ENCODE measurements around the gene BNC2.
"Not testable (repeated sequence)": the region's sequence is repeated elsewhere in the genome, so short reads cannot be mapped to it uniquely, and the experiment has no call there.

Gene BNC2

DNA sequence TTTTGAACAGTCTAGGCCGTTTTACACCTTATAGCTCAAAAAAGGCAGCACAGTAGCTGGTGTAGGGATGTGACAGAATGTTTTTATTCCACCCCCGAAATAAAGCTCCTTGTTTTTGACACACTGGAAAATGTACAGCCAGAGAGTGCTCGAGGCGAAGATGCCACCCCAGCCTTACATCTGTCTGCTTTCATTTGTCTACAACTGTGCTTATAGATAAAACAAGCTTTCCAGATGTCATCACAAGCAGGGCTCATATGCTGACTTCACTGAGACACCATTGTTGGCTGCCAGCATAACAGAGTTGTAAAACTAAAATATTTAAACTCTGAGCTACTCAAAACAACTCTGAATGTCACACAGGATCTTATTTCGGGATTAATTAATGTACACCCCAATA, 386.3 kb downstream of the BNC2 start:
- DNase-seq: no peak

DNA sequence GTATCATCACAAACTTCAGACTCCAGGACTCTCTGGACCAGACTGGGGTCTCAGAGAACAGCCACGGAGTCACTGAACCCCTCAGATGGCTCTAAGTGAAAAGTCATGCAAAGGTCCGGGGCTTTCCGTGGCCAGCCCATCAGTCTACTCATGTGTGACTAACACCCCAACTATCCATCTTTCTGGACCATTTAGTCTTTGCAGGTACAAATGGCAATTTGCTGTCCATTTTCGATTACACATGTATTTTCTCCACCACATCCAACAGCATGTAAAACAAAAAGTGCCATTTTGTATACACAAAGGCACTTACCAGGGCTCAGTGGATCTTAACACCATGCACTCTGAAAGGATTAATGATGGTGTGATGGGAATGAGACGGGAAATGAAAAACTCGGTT, 387.7 kb downstream of the BNC2 start:
- no peak for DNase-seq

DNA sequence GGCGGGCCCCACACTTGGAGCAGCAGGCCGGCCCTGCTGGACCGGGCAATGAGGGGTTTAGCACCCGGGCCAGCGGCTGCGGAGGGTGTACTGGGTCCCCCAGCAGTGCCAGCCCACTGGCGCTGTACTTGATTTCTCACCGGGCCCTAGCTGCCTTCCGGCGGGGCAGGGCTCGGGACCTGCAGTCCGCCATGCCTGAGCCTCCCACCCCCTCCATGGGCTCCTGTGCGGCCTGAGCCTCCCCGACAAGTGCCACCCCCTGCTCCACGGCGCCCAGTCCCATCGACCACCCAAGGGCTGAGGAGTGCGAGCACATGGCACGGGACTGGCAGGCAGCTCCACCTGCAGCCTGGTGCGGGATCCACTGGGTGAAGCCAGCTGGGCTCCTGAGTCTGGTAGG, 389.9 kb downstream of the BNC2 start:
- not testable (repeated sequence) for DNase-seq

DNA sequence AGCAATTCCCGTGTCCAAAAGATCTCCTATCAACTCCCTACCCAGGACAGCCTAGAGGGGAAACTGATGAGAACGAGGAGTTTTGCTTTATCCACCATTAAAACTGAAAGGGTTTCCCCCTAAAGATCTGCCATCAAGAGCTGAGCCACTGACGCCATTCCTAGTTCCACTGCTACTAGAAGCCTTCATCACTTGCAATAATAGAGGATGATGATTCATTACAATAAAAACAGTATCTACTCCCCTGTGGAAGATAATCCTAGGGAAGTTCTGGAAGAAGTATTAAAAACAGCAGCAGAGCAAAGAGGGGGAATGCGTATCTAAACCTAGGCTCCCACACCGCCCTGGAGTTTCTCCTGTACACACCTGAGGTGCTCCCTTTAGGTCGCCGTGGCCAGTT, 394.5 kb downstream of the BNC2 start:
- DNase-seq: no peak

DNA sequence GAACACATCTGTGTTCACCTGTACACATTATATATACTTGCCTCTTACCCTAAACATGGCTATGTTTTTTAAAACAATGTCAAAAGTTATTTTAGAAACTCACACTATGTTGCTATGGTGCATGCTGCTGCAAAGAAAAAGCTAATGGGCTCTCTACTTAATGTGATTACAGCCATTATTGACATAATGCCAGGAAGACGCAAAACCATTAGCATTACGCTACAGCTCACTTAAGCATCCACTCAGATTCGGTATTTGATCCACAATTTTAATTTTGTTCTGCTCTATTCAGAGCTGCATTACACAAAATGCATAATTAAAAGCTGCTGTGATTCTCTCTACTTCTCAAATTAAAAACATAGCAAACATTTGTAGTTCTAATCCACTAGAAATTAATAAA, 395.2 kb downstream of the BNC2 start:
- no peak for DNase-seq

- DNase-seq: no peak
These were observed 401.3 kb downstream of the BNC2 start for GRCh38 chr9:16469184-16469583.

GRCh38 chr9:16461851-16462250, 408.6 kb downstream of the BNC2 start:
- no peak for DNase-seq

DNA sequence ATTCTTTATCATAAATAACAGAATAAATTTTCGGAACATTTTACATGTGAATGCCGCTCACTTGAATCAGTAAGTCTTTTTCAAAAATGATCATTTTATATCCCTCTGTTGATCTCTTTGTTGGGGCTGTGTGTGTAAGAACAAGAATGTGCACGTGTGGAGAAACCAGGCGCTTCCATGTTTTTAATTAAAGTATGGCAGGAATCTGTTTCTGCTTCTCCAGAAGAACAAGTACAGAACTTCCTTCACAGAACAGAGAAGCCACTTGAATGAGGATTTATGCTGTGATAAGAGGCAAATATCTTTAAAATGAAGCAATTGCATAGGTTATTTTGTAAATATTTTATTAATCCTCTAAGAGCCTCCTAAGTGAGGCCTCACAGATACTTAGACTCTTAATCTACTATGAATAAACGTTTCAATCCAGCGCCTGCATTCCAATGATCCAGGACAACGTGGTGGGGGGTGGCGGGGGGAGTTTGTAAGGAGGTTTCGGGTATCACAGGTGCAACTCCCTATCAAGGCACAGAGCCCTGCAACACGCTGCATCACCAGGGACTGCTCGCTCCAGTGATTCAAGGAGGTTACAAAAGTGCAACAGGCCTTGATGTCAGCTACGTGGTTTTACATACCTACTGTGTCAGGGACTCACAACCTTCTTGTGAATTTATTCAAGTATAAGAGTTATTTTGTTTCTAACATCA, 409.2 kb downstream of the BNC2 start:
- no peak for DNase-seq

DNA sequence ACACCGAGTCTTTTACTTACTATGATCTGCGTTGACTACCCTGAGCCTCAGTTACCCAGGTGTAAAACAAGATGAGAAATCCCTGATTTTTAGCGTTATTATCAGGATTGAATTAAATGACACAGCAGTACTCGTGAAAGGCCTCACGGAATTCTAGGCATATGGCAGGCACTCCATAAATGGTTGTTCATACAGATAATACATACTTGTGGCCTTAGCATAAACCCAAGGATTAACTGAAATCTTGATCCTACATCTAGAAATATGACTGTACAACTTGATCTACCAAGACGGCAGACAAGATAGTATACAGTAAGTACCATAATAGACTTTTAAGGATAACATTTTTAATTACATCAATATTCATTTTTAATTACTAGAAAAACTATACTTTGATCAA, 409.8 kb downstream of the BNC2 start:
- no peak for DNase-seq

DNA sequence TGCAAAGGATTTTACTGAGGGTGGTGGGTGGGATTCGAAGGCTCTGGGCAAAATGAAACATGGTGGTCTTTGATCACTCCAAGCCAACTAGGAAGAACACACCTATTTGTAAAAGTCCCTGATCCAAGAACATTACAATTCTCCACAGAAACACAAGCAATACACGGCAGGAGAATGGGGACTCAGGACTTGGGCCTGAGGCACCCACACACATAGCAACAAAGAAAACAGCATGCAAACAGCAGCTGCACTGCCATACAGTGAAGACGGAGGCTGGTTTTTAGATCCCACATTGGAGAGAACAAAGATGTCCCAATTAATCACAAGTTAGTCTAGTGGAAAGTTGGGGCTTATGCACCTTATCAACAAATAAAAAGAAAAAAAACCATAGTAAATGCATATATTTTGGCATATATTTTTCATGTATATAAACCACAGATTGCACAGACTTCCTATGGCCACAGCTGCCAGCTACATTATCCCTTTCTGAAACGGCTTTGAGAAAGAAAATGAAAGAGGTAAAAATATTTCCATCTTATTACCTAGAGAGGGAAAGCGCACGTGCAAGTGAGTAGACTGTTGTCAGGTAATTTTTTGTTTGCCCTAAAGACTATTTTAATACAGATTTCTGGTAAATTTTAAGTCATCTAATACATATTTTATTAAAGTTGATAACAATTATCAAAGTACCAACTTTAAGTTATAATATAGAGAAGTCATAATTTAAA, 410.9 kb downstream of the BNC2 start:
- no peak for DNase-seq

GRCh38 chr9:16458696-16459420, 411.6 kb downstream of the BNC2 start:
- no peak for DNase-seq

DNA sequence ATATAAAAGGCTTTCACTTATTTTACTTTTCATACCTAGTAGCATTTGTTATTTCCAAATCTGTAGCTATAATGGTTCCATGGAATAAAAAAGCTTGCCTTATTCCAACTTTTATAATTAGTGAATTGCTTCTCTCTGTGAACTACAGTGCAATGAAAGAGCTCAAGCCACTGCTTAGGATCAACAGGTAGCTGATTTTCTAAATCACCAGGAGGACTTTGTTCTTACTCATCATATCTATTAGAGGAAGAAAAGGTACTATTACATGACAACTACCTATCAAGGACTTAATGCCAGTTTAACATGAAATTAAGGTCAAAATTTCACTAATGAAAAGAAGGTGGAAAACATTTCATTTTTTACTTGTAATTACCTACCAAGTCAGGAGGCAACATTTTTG, 414.6 kb downstream of the BNC2 start:
- no peak for DNase-seq

- DNase-seq: no peak
These were observed 417.1 kb downstream of the BNC2 start for GRCh38 chr9:16453390-16453789.

- DNase-seq: no peak
These were observed 419.9 kb downstream of the BNC2 start for GRCh38 chr9:16450578-16450977.

DNA sequence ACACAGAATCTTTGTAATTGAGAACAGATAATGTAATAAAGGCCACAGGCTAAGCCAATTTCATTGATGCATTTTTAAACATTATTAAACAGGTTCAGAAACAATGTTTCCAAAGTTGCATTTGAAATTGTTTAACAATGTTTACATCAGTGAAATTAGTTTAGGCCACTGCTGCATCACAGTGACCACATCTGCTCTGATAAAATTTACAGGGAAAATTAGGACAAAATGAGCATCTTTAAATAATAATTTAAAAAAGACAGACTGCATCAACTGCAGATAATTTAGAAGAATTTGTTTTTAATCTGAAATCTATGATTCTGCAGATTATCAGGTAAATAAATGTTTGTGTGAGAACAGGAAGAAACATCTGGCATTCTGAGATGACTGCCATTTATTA, 420.4 kb downstream of the BNC2 start:
- no peak for DNase-seq

DNA sequence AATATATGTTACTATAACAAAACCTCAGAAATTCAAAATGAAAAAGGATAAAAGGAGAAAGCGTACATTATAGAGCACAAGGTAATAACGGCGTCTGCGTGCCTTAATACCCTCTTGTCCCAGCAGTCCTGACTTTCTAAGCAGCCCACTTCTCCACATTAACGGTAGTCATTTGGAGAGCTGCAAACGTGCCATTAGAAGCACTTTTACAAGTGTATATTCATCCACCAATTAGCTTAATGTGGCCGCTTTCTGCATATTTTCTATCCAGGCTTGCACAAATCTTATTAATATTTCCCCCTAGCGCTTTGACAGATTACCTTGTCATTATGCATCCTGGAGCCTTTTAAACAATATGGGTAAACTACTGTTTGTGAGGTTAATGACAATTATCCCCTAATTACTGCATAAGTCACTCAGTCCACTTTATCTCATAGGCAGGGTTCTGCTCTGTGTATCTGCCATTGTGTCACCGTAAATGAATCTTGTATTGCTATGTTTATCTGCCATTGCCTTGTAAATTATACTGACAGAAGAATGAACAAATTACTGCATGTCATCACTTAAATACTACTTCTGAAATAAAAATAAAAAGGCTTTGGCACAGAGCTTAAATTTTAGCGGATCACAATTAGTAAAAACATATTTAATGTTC, 421.3 kb downstream of the BNC2 start:
- DNase-seq: no peak

- DNase-seq: no peak
These were observed 422.5 kb downstream of the BNC2 start for GRCh38 chr9:16447946-16448345.

DNA sequence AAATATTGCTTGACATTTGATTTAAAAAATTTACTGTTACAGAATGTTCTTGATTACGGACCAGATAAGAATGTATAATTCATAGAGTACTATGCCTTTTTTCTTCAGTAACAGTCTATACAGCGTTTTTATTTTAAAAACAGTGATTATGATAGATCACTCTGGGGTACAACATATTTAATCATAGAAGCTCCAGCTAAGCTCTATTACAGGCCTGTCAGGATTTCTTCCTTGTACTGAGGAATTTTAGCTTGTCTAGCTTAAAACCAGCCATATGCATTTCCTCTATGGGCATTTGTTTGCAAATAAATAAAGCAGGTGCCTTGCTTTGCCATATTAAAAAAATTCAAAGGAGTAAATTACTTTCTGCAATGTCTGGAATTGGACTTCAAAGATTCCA, 423.8 kb downstream of the BNC2 start:
- no peak for DNase-seq

DNA sequence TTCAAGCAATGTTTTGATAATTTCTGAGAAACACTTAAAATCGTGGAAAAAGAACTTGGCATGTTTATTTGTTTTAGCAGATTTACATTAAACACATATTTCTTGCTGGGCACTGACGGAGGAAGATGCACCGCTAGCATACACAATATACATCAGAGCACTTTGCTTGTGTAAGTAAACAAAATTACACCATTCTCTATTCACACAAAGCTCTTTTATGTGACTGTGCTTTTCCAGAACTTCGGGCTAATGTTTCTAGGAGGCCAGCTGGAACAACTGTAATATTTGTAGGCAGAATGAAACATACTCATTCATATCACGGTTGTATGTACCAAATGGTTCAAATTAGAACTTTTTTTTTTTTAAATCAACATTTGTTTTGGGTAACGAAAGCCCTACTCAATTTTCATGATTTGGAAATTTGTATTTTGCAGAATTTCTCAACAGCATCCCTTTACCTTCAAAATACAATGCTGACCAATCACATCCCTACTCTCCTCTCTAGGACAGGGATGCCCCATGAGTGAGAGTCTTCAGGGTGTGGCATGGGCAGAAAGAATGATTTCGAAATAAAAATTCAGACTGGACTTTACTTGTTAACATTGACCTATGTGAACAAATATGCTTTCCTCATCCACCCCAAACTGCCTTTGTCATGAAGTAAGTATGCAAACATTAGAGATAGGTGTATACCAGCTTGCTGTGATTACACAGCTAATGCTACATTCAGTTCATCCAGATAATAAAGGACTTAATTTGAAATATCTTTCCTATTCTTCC, 425.1 kb downstream of the BNC2 start:
- no peak for DNase-seq

DNA sequence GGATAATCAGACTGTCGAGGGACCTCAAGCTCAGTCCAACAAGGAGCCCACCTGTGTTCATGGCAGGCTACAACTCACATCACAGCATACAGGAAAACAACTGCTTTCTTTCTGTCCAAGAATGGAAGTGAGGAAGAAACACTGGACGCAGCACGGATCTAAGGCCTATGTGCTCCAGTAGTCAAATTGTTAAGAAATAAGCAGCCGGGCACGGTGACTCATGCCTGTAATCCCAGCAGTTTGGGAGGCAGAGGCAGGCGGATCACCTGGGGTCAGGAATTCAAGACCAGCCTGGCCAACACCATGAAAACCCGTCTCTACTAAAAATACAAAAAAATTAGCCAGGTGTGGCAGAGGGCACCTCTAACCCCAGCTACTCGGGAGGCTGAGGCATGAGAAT, 427.8 kb downstream of the BNC2 start:
- DNase-seq: no peak

DNA sequence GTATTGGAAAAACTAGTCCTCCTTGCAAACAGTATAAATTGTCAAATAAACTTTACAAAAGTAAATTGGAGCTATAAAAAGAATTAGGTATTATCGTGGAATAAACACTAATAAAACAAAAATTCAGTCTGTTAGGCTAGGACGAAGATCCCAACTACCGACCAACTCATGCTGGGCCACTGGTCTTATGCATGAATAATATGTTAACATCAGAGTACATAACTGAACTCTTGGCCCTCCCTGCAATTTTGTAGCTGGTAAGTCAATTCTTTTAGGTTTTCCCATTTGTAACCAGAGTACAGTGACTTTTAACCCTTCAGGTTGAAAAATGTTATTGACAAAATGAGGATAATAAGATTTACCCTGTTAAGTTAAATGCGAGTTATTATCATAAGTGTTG, 428.7 kb downstream of the BNC2 start:
- no peak for DNase-seq

GRCh38 chr9:16438831-16439230, 431.6 kb downstream of the BNC2 start:
- DNase-seq: not testable (repeated sequence)

GRCh38 chr9:16436545-16436944, 433.9 kb downstream of the BNC2 start:
- no peak for DNase-seq
